Brain microvascular endothelial cell (primary cell): ENCODE results near the gene BCAT1.
A peak's percentile ranks its signal among the peaks of the same experiment; 100 is the strongest.

Experiments used
- DNase-seq: peaks from one replicate; pipeline ENCODE4 v3.0.0-alpha.2; 2020
- H3K27ac ChIP-seq: fragments of 250-450 bp; sonication (Bioruptor Pico); 2 replicates; pipeline ENCODE4 v1.5.1; 2020; ENCODE audit warnings: mild to moderate bottlenecking, moderate library complexity
- H3K27me3 ChIP-seq: fragments of 250-450 bp; sonication (Bioruptor Pico); replicated peaks from 2 replicates; pipeline ENCODE4 v1.5.1; 2020; ENCODE audit warnings: mild to moderate bottlenecking
- H3K36me3 ChIP-seq: fragments of 250-450 bp; sonication (Bioruptor Pico); replicated peaks from 2 replicates; pipeline ENCODE4 v1.5.1; 2020; ENCODE audit warnings: mild to moderate bottlenecking
- H3K4me3 ChIP-seq: 2 replicates; pipeline ENCODE4 v1.5.1; 2011; ENCODE audit warnings: low read depth, mild to moderate bottlenecking, control low read depth, low read length, moderate library complexity
- CTCF ChIP-seq: IDR thresholded peaks from 2 replicates; pipeline ENCODE4 v1.5.1; 2011; ENCODE audit warnings: low read depth, mild to moderate bottlenecking, moderate library complexity, low read length, control low read depth, inconsistent platforms; ENCODE audit errors: missing control alignments
- in situ Hi-C: cut with HindIII; loops from 2 replicates; pipeline ENCODE4 v1.10.0; 2017; ENCODE audit warnings: low sequenced_read_pairs, low pct_ligation_motif_present

BCAT1 gene

GRCh38 chr12:24955389-24955788 is 6.5 kb upstream of the BCAT1 start:
- no peak overlapping the region for H3K27ac ChIP-seq
- H3K4me3 ChIP-seq, result no peak overlapping the region
- TF ChIP-seq CTCF, result no peak
- no peaks in the 10 kb centered on the region for H3K27me3 ChIP-seq
- in situ Hi-C loops, result no loop called here
- DNase-seq, result no peak
- H3K36me3 ChIP-seq, result no peaks in the 10 kb centered on the region

GRCh38 chr12:24954261-24954660 is 5.4 kb upstream of the BCAT1 start:
- DNase-seq, result no peak
- no peaks in the 10 kb centered on the region for H3K27me3 ChIP-seq
- H3K27ac ChIP-seq, result no peak overlapping the region
- H3K4me3 ChIP-seq, result no peak overlapping the region
- no peaks in the 10 kb centered on the region for H3K36me3 ChIP-seq
- in situ Hi-C loops, result no loop called here
- no peak for TF ChIP-seq CTCF

- in situ Hi-C loops, result no loop called here
These were observed 3.5 kb upstream of the BCAT1 start for GRCh38 chr12:24952389-24952788.

GRCh38 chr12:24950231-24950834 is 1.4 kb upstream of the BCAT1 start:
- H3K27me3 ChIP-seq, result no peaks in the 10 kb centered on the region
- H3K27ac ChIP-seq, result no peak overlapping the region
- no peak for TF ChIP-seq CTCF
- DNase-seq, result no peak
- no peak overlapping the region for H3K4me3 ChIP-seq
- in situ Hi-C loops, result no loop called here
- no peaks in the 10 kb centered on the region for H3K36me3 ChIP-seq

More at GRCh38 chr12:24952389-24952788, 3.5 kb upstream of the BCAT1 start:
- DNase-seq, result no peak
- Histone ChIP-seq H3K36me3 (no peaks in the 10 kb centered on the region), H3K27ac (no peak overlapping the region), H3K4me3 (no peak overlapping the region), H3K27me3 (no peaks in the 10 kb centered on the region)
- TF ChIP-seq CTCF, result no peak

- Histone ChIP-seq H3K27me3 (no peaks in the 10 kb centered on the region), H3K36me3 (no peaks in the 10 kb centered on the region), H3K27ac (peak overlapping the region; percentile 88), H3K4me3 (peak overlapping the region; percentile 75)
- no peak for TF ChIP-seq CTCF
- DNase-seq, result no peak
- in situ Hi-C loops, result no loop called here
These were observed 513 bp downstream of the BCAT1 start for GRCh38 chr12:24948420-24948756.
